MCF 10A (cell line): Measurements from ENCODE around the gene SCN2A. TPM values are rescaled to one million over a fixed set of nuclear protein-coding genes. Genes with fewer than 3 reads are reported as not detected.
A peak's percentile ranks its signal among the peaks of the same experiment; 100 is the strongest.

Source experiments
- BruUV-seq: library from RNA; stranded (reverse); fragments of 400-500 nt; replicated peaks from 2 replicates; lab custom pipeline; 2021; lab: Mats Ljungman, UMichigan
- CTCF ChIA-PET: fragments of 300-600 bp; sonication (Branson Sonifier 250); formaldehyde crosslinking; extraction: SDS; loops from one replicate; lab custom pipeline; 2021; ENCODE audit warnings: antibody characterized with exemption, inconsistent platforms; lab: Yijun Ruan, JAX
- POLR2A ChIA-PET: fragments of 300-600, 350-650 bp; sonication (Branson Sonifier 250); formaldehyde crosslinking; extraction: SDS; loops from one replicate; lab custom pipeline; 2020; ENCODE audit warnings: antibody characterized with exemption, inconsistent platforms; lab: Yijun Ruan, JAX
- DNase-seq: peaks from one replicate; pipeline ENCODE4 v3.0.0-alpha.2; 2018; ENCODE audit not compliant: unreplicated experiment
- H3K27ac Mint-ChIP-seq: one replicate; pipeline ENCODE4 v1.8.0; 2022; ENCODE audit warnings: mild to moderate bottlenecking, low read depth, mixed read lengths; ENCODE audit not compliant: unreplicated experiment
- H3K27me3 Mint-ChIP-seq: one replicate; pipeline ENCODE4 v1.8.0; 2022; ENCODE audit warnings: mixed read lengths; ENCODE audit not compliant: insufficient read depth, unreplicated experiment
- H3K36me3 Mint-ChIP-seq: one replicate; pipeline ENCODE4 v1.8.0; 2022; ENCODE audit warnings: mild to moderate bottlenecking, moderate library complexity, mixed read lengths; ENCODE audit not compliant: insufficient read depth, unreplicated experiment
- H3K4me1 Mint-ChIP-seq: one replicate; pipeline ENCODE4 v1.8.0; 2022; ENCODE audit warnings: mixed read lengths; ENCODE audit not compliant: insufficient read depth, unreplicated experiment
- H3K4me3 Mint-ChIP-seq: one replicate; pipeline ENCODE4 v1.8.0; 2022; ENCODE audit warnings: mild to moderate bottlenecking, moderate library complexity, mixed read lengths; ENCODE audit not compliant: unreplicated experiment
- H3K9me3 Mint-ChIP-seq: one replicate; pipeline ENCODE4 v1.8.0; 2022; ENCODE audit warnings: mixed read lengths; ENCODE audit not compliant: unreplicated experiment
- intact Hi-C: fragments of 100-400 bp; cut with micrococcal nuclease; formaldehyde crosslinking; loops from 2 replicates; pipeline ENCODE4 v1.14.1; 2022
- total RNA-seq: library from RNA; stranded (reverse); gene quantifications from 2 replicates; pipeline ENCODE4 v1.2.3, GENCODE V29; 2022
- TF ChIP-seq, protein P1 (sequence below): fragments of 200-600 bp; IDR thresholded peaks from one replicate; pipeline ENCODE4 v1.8.0; 2022; ENCODE audit warnings: antibody characterized with exemption, mild to moderate bottlenecking; ENCODE audit not compliant: unreplicated experiment

Gene SCN2A
- total RNA-seq, 1 experiment from 2014 or later, result not detected

- POLR2A ChIA-PET, result no interaction called here
- TF ChIP-seq, protein P1, sequence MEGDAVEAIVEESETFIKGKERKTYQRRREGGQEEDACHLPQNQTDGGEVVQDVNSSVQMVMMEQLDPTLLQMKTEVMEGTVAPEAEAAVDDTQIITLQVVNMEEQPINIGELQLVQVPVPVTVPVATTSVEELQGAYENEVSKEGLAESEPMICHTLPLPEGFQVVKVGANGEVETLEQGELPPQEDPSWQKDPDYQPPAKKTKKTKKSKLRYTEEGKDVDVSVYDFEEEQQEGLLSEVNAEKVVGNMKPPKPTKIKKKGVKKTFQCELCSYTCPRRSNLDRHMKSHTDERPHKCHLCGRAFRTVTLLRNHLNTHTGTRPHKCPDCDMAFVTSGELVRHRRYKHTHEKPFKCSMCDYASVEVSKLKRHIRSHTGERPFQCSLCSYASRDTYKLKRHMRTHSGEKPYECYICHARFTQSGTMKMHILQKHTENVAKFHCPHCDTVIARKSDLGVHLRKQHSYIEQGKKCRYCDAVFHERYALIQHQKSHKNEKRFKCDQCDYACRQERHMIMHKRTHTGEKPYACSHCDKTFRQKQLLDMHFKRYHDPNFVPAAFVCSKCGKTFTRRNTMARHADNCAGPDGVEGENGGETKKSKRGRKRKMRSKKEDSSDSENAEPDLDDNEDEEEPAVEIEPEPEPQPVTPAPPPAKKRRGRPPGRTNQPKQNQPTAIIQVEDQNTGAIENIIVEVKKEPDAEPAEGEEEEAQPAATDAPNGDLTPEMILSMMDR, result no peak
- Mint-ChIP-seq H3K27me3 (peaks cover 79% of the 10 kb centered on the region), H3K4me1 (no peaks in the 10 kb centered on the region), H3K36me3 (no peaks in the 10 kb centered on the region), H3K9me3 (no peaks in the 10 kb centered on the region), H3K27ac (no peak overlapping the region), H3K4me3 (no peak overlapping the region)
- intact Hi-C loops, result no loop called here
- DNase-seq, result no peak
- CTCF ChIA-PET, result no interaction called here
- no TSS peak for BruUV-seq
Observed at GRCh38 chr2:165268754-165269153, 29.5 kb downstream of the SCN2A start.

DNA sequence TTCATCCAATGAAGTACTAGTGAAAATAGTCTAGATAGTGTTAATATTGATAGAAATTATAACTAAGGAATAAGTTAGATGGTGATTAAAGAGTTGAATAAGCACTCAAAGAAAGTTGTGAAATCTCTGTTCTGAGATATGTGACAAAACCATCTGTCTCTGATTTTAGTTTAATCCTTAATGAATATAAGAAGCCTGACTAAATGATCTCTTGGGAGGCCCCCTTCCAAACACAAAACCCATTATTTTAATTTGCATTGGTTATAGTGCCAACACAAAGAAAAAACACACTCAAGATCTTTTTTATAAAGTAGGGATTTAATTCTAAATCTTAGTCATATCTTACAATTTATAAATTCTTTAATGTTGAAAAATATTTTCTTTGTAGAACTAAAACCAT lies 34.0 kb downstream of the SCN2A start:
- ChIA-PET CTCF (no interaction called here), POLR2A (no interaction called here)
- no peak overlapping the region for H3K27ac Mint-ChIP-seq
- TF ChIP-seq, protein P1, result no peak
- BruUV-seq, result no TSS peak
- no peaks in the 10 kb centered on the region for H3K9me3 Mint-ChIP-seq
- no peak for DNase-seq
- H3K4me3 Mint-ChIP-seq, result no peak overlapping the region
- intact Hi-C loops, result no loop called here
- no peaks in the 10 kb centered on the region for H3K4me1 Mint-ChIP-seq
- peaks cover 58% of the 10 kb centered on the region for H3K27me3 Mint-ChIP-seq
- no peaks in the 10 kb centered on the region for H3K36me3 Mint-ChIP-seq

DNA sequence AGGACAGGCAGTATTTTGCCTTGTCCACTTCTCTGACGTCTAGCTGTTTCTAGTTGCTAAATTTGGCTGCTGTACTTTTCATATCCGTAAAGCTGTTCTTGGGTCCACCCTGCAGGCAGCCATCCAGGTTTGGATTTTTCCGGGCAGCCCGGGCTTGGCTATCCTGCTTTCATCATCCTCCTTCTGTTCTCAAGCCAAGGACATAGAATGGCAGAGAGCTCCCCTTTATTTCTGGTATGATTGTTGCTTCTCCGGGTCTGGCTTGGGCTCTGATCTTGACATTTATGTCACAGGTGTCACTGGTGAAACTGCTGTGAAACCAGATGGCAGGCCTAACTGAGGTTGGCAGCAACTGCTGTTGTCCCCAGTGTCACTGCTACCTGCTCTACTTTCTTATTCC lies 35.5 kb downstream of the SCN2A start:
- no peaks in the 10 kb centered on the region for H3K36me3 Mint-ChIP-seq
- H3K9me3 Mint-ChIP-seq, result no peaks in the 10 kb centered on the region
- peaks cover 49% of the 10 kb centered on the region for H3K27me3 Mint-ChIP-seq
- no peak overlapping the region for H3K27ac Mint-ChIP-seq
- CTCF ChIA-PET, result interaction anchor here (1.0 to 1.4 kb wide), 2 partner anchors 19 to 71 kb away, joined by 3 to 6 read pairs; partner anchors contain the start of gene SCN3A
- TF ChIP-seq, protein P1, result no peak
- H3K4me1 Mint-ChIP-seq, result no peaks in the 10 kb centered on the region
- peak; percentile 5 for DNase-seq
- BruUV-seq, result no TSS peak
- POLR2A ChIA-PET, result interaction anchor here (0.6 kb wide), 1 partner anchor 104 kb away, joined by 3 read pairs; no protein-coding TSS in a partner anchor
- intact Hi-C loops, result no loop called here
- H3K4me3 Mint-ChIP-seq, result no peak overlapping the region

DNA sequence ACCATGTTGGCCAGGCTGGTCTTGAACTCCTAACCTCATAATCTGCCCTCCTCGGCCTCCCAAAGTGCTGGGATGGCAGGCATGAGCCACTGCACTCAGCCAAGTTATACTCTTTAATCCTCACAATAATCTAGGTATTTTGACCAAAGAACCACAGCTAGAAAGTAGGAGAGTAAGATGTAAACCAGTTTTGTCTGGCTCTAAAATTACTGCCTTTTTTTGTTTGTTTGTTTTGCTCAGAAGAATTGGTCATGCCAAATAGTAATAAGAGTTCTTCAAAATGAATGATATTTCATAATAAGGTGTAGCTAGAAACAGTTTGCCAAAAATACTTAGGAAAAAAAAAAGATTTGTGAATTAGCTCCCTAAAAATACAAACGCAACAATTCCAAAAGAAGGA lies 36.7 kb downstream of the SCN2A start:
- TF ChIP-seq, protein P1, result no peak
- BruUV-seq, result no TSS peak
- no peaks in the 10 kb centered on the region for H3K4me1 Mint-ChIP-seq

More for the DNA sequence above, 36.7 kb downstream of the SCN2A start:
- intact Hi-C loops, result no loop called here
- ChIA-PET POLR2A (no interaction called here), CTCF (interaction anchor here (0.6 to 1.4 kb wide), 4 partner anchors 72 to 422 kb away, joined by 3 to 6 read pairs (median 4); partner anchors contain the start of gene SCN3A)
- no peaks in the 10 kb centered on the region for H3K36me3 Mint-ChIP-seq
- DNase-seq, result no peak
- H3K27ac Mint-ChIP-seq, result no peak overlapping the region
- no peaks in the 10 kb centered on the region for H3K9me3 Mint-ChIP-seq
- H3K4me3 Mint-ChIP-seq, result no peak overlapping the region
- H3K27me3 Mint-ChIP-seq, result peaks cover 37% of the 10 kb centered on the region
